B cell (primary cell): ENCODE data around the gene NAPG. TPM values are rescaled to one million over a fixed set of nuclear protein-coding genes. Genes with fewer than 3 reads are reported as not detected.

Experiments
- ATAC-seq: fragments of 200-7000 bp; cut with Tn5 transposase; one replicate; pipeline ENCODE4 v1.10.0; 2021; ENCODE audit warnings: low read depth, mild to moderate bottlenecking, moderate number of reproducible peaks, moderate library complexity
- CTCF ChIA-PET: fragments of 350-600 bp; sonication (Branson Sonifier 250); formaldehyde crosslinking; loops from one replicate; lab custom pipeline; 2021; ENCODE audit warnings: antibody characterized with exemption, inconsistent platforms; lab: Charles Lee
- POLR2A ChIA-PET: fragments of 350-600 bp; sonication (Branson Sonifier 250); formaldehyde crosslinking; loops from one replicate; lab custom pipeline; 2021; ENCODE audit warnings: antibody characterized with exemption; lab: Charles Lee
- DNase-seq: peaks from one replicate; pipeline ENCODE4 v3.0.0; 2013
- H2AFZ ChIP-seq: 2 replicates; pipeline ENCODE4 v1.6.1; 2012; ENCODE audit warnings: mild to moderate bottlenecking, low read depth, low read length; ENCODE audit not compliant: insufficient read depth, poor library complexity, severe bottlenecking
- H3K27ac ChIP-seq, 2 donors: 1 replicate in 1 of 2; 2 replicates in 1 of 2; pipeline ENCODE4 v1.5.1; 2012 to 2013; ENCODE audit warnings: low read length in 2 of 2, mild to moderate bottlenecking in 2 of 2, moderate library complexity in 1 of 2
- H3K27me3 ChIP-seq, 4 experiments: fragments of 200-600 bp in 1 of 4; sonication (generic) in 1 of 4; replicated peaks in 1 of 4; 1 replicate in 2 of 4; 2 replicates in 2 of 4; pipeline versions ENCODE4 v1.6.1 to v1.7.0; 2013 to 2016; ENCODE audit warnings: low read length in 3 of 4, mild to moderate bottlenecking in 2 of 4, mixed read lengths in 1 of 4, moderate library complexity in 1 of 4; ENCODE audit not compliant: insufficient read depth in 4 of 4, control insufficient read depth in 3 of 4; ENCODE audit errors: control extremely low read depth in 1 of 4
- H3K36me3 ChIP-seq, 2 experiments: replicated peaks in 1 of 2; 1 replicate in 1 of 2; 2 replicates in 1 of 2; pipeline versions ENCODE4 v1.6.1 to v1.7.1; 2013; ENCODE audit warnings: low read length in 1 of 2; ENCODE audit not compliant: insufficient read depth in 2 of 2, control insufficient read depth in 1 of 2; ENCODE audit errors: control extremely low read depth in 1 of 2, extremely low read depth in 1 of 2
- H3K4me1 ChIP-seq, 2 donors: fragments of 200-600 bp in 1 of 2; sonication (generic) in 1 of 2; 1 replicate in 1 of 2; 2 replicates in 1 of 2; pipeline versions ENCODE4 v1.5.1 to v1.6.1; 2013 to 2017; ENCODE audit warnings: low read length in 2 of 2; ENCODE audit not compliant: control insufficient read depth in 2 of 2, insufficient read depth in 2 of 2
- H3K4me2 ChIP-seq: replicated peaks from 2 replicates; pipeline ENCODE3; 2012; ENCODE audit warnings: mild to moderate bottlenecking, low read depth, low read length; ENCODE audit not compliant: poor library complexity, severe bottlenecking
- H3K4me3 ChIP-seq, 5 experiments: fragments of 200-600 bp in 1 of 5; sonication (generic) in 1 of 5; 1 replicate in 3 of 5; 2 replicates in 2 of 5; pipeline versions ENCODE4 v1.5.1 to v1.7.0; 2011 to 2016; ENCODE audit warnings: low read length in 4 of 5, mild to moderate bottlenecking in 4 of 5, low read depth in 2 of 5, control low read depth in 1 of 5, moderate library complexity in 1 of 5; ENCODE audit not compliant: insufficient read depth in 1 of 5; ENCODE audit errors: control extremely low read depth in 1 of 5, extremely low read depth in 1 of 5
- H3K79me2 ChIP-seq: fragments of 200-600 bp; sonication (generic); one replicate; pipeline ENCODE4 v1.6.0; 2016; ENCODE audit warnings: low read length; ENCODE audit not compliant: control insufficient read depth, insufficient read depth
- H3K9ac ChIP-seq: fragments of 200-600 bp; sonication (generic); 2 replicates; pipeline ENCODE4 v1.6.1; 2017; ENCODE audit warnings: mild to moderate bottlenecking, low read length, moderate library complexity
- H3K9me3 ChIP-seq, 3 donors: one replicate each; pipeline versions ENCODE4 v1.6.1 to v1.7.1; 2013; ENCODE audit warnings: low read length in 2 of 3; ENCODE audit not compliant: control insufficient read depth in 2 of 3, insufficient read depth in 1 of 3; ENCODE audit errors: control extremely low read depth in 1 of 3
- H4K20me1 ChIP-seq: 2 replicates; pipeline ENCODE4 v1.6.0; 2012; ENCODE audit warnings: mild to moderate bottlenecking, low read length; ENCODE audit not compliant: insufficient read depth, control insufficient read depth, poor library complexity, severe bottlenecking
- H3K27ac Mint-ChIP-seq: one replicate; pipeline ENCODE4 v1.8.0; 2021; ENCODE audit warnings: mixed read lengths
- H3K27me3 Mint-ChIP-seq: one replicate; pipeline ENCODE4 v1.8.0; 2021; ENCODE audit warnings: mixed read lengths
- H3K4me1 Mint-ChIP-seq: one replicate; pipeline ENCODE4 v1.8.0; 2021; ENCODE audit warnings: mixed read lengths
- H3K4me3 Mint-ChIP-seq: one replicate; pipeline ENCODE4 v1.8.0; 2021; ENCODE audit warnings: mixed read lengths
- H3K9me3 Mint-ChIP-seq: one replicate; pipeline ENCODE4 v1.8.0; 2022; ENCODE audit warnings: mixed read lengths; ENCODE audit not compliant: insufficient read depth
- CTCF ChIP-seq: fragments of 200-600 bp; IDR thresholded peaks from one replicate; pipeline ENCODE4 v1.8.0; 2022; ENCODE audit warnings: antibody characterized with exemption, mild to moderate bottlenecking
- EZH2 ChIP-seq: IDR thresholded peaks from 2 replicates; pipeline ENCODE4 v1.6.1; 2012; ENCODE audit warnings: borderline replicate concordance, low read depth, mild to moderate bottlenecking, moderate library complexity, low read length; ENCODE audit not compliant: insufficient read depth, poor library complexity, severe bottlenecking
- WGBS: methylation state at CpG from one replicate; pipeline ENCODE4 v1.1.5; 2013; ENCODE audit warnings: missing lambda C conversion rate; ENCODE audit not compliant: insufficient coverage; 5-methylcytosine and 5-hydroxymethylcytosine counted together
- intact Hi-C: fragments of 100-400 bp; cut with micrococcal nuclease; formaldehyde crosslinking; loops from one replicate; pipeline ENCODE4 v1.10.0; 2022
- polyA plus RNA-seq: library from polyadenylated mRNA; depleted of rRNA; stranded (reverse); fragments of >200 nt; gene quantifications from 2 replicates; pipeline ENCODE4 v1.2.3, GENCODE V29; 2012
- total RNA-seq, 2 donors: library from RNA; stranded (reverse); fragments of 120-200 nt in 1 of 2; gene quantifications; 1 replicate in 1 of 2; 2 replicates in 1 of 2; pipeline versions ENCODE4 v1.2.3 to v1.2.4, GENCODE V29; 2013 to 2022

NAPG gene
- total and polyA plus RNA-seq, 2 donors (not counting 1 experiment from before 2014, with no cell fraction given) = 9.4 to 31.8 TPM

- DNase-seq = no peak
- intact Hi-C loops = loop anchor here (10.0 kb wide), 1 partner anchor 214 kb away; no protein-coding TSS in a partner anchor
- H4K20me1 ChIP-seq = no peaks in the 10 kb centered on the region
- H3K27ac ChIP-seq = no peak overlapping the region
- WGBS = no CpG with 5 or more reads among the region's 6 CpGs
- no peak overlapping the region for H3K9ac ChIP-seq
- no peak overlapping the region for H3K27ac Mint-ChIP-seq
- H3K27me3 ChIP-seq = no peaks in the 10 kb centered on the region
- H2AFZ ChIP-seq = no peak overlapping the region
- no peak for TF ChIP-seq CTCF
- TF ChIP-seq EZH2 = no peak
- H3K4me3 ChIP-seq = no peak overlapping the region
- H3K4me3 Mint-ChIP-seq = no peak overlapping the region
- H3K9me3 ChIP-seq = peaks cover 0 to 3% (median 0%) of the 10 kb centered on the region in 3 donors
- no peaks in the 10 kb centered on the region for H3K9me3 Mint-ChIP-seq
- H3K4me1 ChIP-seq = no peaks in the 10 kb centered on the region
- H3K79me2 ChIP-seq = no peaks in the 10 kb centered on the region
- H3K36me3 ChIP-seq = no peaks in the 10 kb centered on the region
- ChIA-PET POLR2A (no interaction called here), CTCF (no interaction called here)
- peaks cover 10% of the 10 kb centered on the region for H3K27me3 Mint-ChIP-seq
- no peak overlapping the region for H3K4me2 ChIP-seq
- ATAC-seq = no peak
- H3K4me1 Mint-ChIP-seq = no peaks in the 10 kb centered on the region
These were observed 26.6 kb upstream of the NAPG start for GRCh38 chr18:10499230-10499629.

- WGBS = no CpG with 5 or more reads among the region's 2 CpGs
These were observed 25.8 kb upstream of the NAPG start for GRCh38 chr18:10500038-10500437.

More at GRCh38 chr18:10500038-10500437, 25.8 kb upstream of the NAPG start:
- Histone ChIP-seq H2AFZ (no peak overlapping the region), H3K4me1 (no peaks in the 10 kb centered on the region), H3K4me3 (no peak overlapping the region), H3K9ac (no peak overlapping the region), H4K20me1 (no peaks in the 10 kb centered on the region), H3K27me3 (peaks cover 0 to 3% (median 0%) of the 10 kb centered on the region in 4 experiments), H3K4me2 (no peak overlapping the region), H3K79me2 (no peaks in the 10 kb centered on the region), H3K27ac (no peak overlapping the region), H3K36me3 (no peaks in the 10 kb centered on the region), H3K9me3 (peaks cover 2 to 6% (median 3%) of the 10 kb centered on the region in 3 donors)
- intact Hi-C loops = no loop called here
- Mint-ChIP-seq H3K27me3 (peaks cover 14% of the 10 kb centered on the region), H3K27ac (no peak overlapping the region), H3K4me3 (no peak overlapping the region), H3K4me1 (no peaks in the 10 kb centered on the region), H3K9me3 (no peaks in the 10 kb centered on the region)
- ATAC-seq = no peak
- no peak for DNase-seq
- POLR2A ChIA-PET = no interaction called here
- TF ChIP-seq EZH2 (no peak), CTCF (no peak)
- CTCF ChIA-PET = no interaction called here
